MCF 10A (cell line): ENCODE results near the gene THRB. TPM values are rescaled to one million over a fixed set of nuclear protein-coding genes. Genes with fewer than 3 reads are reported as not detected.

ENCODE experiments used
- BruUV-seq: library from RNA; stranded (reverse); fragments of 400-500 nt; replicated peaks from 2 replicates; lab custom pipeline; 2021; lab: Mats Ljungman, UMichigan
- CTCF ChIA-PET: fragments of 300-600 bp; sonication (Branson Sonifier 250); formaldehyde crosslinking; extraction: SDS; loops from one replicate; lab custom pipeline; 2021; ENCODE audit warnings: antibody characterized with exemption, inconsistent platforms; lab: Yijun Ruan, JAX
- POLR2A ChIA-PET: fragments of 300-600, 350-650 bp; sonication (Branson Sonifier 250); formaldehyde crosslinking; extraction: SDS; loops from one replicate; lab custom pipeline; 2020; ENCODE audit warnings: antibody characterized with exemption, inconsistent platforms; lab: Yijun Ruan, JAX
- DNase-seq: peaks from one replicate; pipeline ENCODE4 v3.0.0-alpha.2; 2018; ENCODE audit not compliant: unreplicated experiment
- H3K27ac Mint-ChIP-seq: one replicate; pipeline ENCODE4 v1.8.0; 2022; ENCODE audit warnings: mild to moderate bottlenecking, low read depth, mixed read lengths; ENCODE audit not compliant: unreplicated experiment
- H3K27me3 Mint-ChIP-seq: one replicate; pipeline ENCODE4 v1.8.0; 2022; ENCODE audit warnings: mixed read lengths; ENCODE audit not compliant: insufficient read depth, unreplicated experiment
- H3K36me3 Mint-ChIP-seq: one replicate; pipeline ENCODE4 v1.8.0; 2022; ENCODE audit warnings: mild to moderate bottlenecking, moderate library complexity, mixed read lengths; ENCODE audit not compliant: insufficient read depth, unreplicated experiment
- H3K4me1 Mint-ChIP-seq: one replicate; pipeline ENCODE4 v1.8.0; 2022; ENCODE audit warnings: mixed read lengths; ENCODE audit not compliant: insufficient read depth, unreplicated experiment
- H3K4me3 Mint-ChIP-seq: one replicate; pipeline ENCODE4 v1.8.0; 2022; ENCODE audit warnings: mild to moderate bottlenecking, moderate library complexity, mixed read lengths; ENCODE audit not compliant: unreplicated experiment
- H3K9me3 Mint-ChIP-seq: one replicate; pipeline ENCODE4 v1.8.0; 2022; ENCODE audit warnings: mixed read lengths; ENCODE audit not compliant: unreplicated experiment
- intact Hi-C: fragments of 100-400 bp; cut with micrococcal nuclease; formaldehyde crosslinking; loops from 2 replicates; pipeline ENCODE4 v1.14.1; 2022
- total RNA-seq: library from RNA; stranded (reverse); gene quantifications from 2 replicates; pipeline ENCODE4 v1.2.3, GENCODE V29; 2022
- TF ChIP-seq, protein P1 (sequence below): fragments of 200-600 bp; IDR thresholded peaks from one replicate; pipeline ENCODE4 v1.8.0; 2022; ENCODE audit warnings: antibody characterized with exemption, mild to moderate bottlenecking; ENCODE audit not compliant: unreplicated experiment

Gene THRB
- total RNA-seq, 1 experiment from 2014 or later = 4.2 TPM

DNA sequence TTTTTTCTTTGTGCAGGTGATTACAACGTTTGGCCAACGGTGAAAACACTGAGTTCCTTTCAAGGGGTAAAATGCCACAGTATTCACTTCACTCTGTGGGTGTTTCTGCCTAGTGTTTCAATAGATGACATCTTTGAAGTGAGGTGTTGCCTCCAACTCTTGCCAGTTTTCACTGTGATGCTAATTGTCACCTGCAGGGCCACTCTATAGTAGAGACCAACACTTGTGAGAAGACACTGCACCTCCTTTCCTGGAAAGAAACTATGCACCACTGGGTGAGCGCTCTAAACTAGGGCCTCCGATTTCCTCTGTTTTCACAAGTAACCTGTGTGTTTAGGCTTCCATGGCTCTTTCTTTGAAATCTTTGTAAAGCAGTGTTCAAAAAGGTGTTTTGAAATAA lies 98.3 kb downstream of the THRB start:
- no peaks in the 10 kb centered on the region for H3K27me3 Mint-ChIP-seq
- no peak overlapping the region for H3K4me3 Mint-ChIP-seq
- intact Hi-C loops = no loop called here
- TF ChIP-seq, protein P1, sequence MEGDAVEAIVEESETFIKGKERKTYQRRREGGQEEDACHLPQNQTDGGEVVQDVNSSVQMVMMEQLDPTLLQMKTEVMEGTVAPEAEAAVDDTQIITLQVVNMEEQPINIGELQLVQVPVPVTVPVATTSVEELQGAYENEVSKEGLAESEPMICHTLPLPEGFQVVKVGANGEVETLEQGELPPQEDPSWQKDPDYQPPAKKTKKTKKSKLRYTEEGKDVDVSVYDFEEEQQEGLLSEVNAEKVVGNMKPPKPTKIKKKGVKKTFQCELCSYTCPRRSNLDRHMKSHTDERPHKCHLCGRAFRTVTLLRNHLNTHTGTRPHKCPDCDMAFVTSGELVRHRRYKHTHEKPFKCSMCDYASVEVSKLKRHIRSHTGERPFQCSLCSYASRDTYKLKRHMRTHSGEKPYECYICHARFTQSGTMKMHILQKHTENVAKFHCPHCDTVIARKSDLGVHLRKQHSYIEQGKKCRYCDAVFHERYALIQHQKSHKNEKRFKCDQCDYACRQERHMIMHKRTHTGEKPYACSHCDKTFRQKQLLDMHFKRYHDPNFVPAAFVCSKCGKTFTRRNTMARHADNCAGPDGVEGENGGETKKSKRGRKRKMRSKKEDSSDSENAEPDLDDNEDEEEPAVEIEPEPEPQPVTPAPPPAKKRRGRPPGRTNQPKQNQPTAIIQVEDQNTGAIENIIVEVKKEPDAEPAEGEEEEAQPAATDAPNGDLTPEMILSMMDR = no peak
- H3K9me3 Mint-ChIP-seq = no peaks in the 10 kb centered on the region
- H3K27ac Mint-ChIP-seq = no peak overlapping the region
- CTCF ChIA-PET = no interaction called here
- BruUV-seq = no TSS peak
- no peaks in the 10 kb centered on the region for H3K36me3 Mint-ChIP-seq
- no peaks in the 10 kb centered on the region for H3K4me1 Mint-ChIP-seq
- POLR2A ChIA-PET = no interaction called here
- DNase-seq = no peak

DNA sequence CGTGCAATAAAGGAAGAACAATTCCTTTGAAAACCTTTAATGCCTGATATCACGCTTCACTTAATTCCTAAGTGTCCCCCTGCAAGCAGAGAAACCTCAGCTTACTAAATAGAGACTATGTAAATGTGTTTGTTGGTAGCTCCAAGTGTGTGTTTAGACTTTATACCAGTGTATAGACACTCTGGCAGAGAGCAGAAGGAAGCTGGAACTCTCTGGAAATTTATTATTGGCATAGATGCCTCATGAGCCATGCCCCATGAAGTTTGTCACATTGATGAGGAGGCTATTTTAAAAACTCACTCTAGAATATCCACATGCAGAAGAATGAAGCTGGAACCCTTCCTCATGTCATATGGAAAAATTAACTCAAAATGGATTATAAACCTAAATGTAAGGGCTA lies 99.9 kb downstream of the THRB start:
- intact Hi-C loops = no loop called here
- POLR2A ChIA-PET = no interaction called here
- CTCF ChIA-PET = no interaction called here
- Mint-ChIP-seq H3K9me3 (no peaks in the 10 kb centered on the region), H3K4me3 (no peak overlapping the region), H3K36me3 (no peaks in the 10 kb centered on the region), H3K27me3 (no peaks in the 10 kb centered on the region), H3K4me1 (no peaks in the 10 kb centered on the region), H3K27ac (no peak overlapping the region)
- TF ChIP-seq, protein P1 = no peak
- no TSS peak for BruUV-seq
- DNase-seq = no peak

DNA sequence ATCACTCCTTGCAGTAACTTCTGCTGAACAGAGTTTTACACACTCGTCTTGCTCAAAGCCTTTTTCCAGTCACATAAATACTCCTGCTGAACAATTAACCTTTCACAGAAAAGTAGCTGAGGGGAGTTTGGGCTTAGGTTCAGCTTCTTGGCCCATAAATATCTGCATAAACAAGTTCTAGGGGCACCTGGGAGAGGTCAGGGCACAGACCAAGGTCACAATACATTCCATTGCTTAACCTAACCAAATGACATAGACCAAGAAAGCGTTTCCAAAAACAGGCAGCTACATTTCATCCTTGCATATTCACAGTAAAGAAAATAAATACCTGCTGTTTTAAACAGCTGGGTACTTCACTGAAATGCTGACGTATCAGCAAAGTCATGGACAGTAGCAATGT lies 101.3 kb downstream of the THRB start:
- ChIA-PET POLR2A (no interaction called here), CTCF (no interaction called here)
- Mint-ChIP-seq H3K27me3 (no peaks in the 10 kb centered on the region), H3K4me3 (no peak overlapping the region), H3K4me1 (no peaks in the 10 kb centered on the region), H3K36me3 (no peaks in the 10 kb centered on the region), H3K27ac (no peak overlapping the region), H3K9me3 (no peaks in the 10 kb centered on the region)
- intact Hi-C loops = no loop called here
- TF ChIP-seq, protein P1 = no peak
- no peak for DNase-seq
- no TSS peak for BruUV-seq

DNA sequence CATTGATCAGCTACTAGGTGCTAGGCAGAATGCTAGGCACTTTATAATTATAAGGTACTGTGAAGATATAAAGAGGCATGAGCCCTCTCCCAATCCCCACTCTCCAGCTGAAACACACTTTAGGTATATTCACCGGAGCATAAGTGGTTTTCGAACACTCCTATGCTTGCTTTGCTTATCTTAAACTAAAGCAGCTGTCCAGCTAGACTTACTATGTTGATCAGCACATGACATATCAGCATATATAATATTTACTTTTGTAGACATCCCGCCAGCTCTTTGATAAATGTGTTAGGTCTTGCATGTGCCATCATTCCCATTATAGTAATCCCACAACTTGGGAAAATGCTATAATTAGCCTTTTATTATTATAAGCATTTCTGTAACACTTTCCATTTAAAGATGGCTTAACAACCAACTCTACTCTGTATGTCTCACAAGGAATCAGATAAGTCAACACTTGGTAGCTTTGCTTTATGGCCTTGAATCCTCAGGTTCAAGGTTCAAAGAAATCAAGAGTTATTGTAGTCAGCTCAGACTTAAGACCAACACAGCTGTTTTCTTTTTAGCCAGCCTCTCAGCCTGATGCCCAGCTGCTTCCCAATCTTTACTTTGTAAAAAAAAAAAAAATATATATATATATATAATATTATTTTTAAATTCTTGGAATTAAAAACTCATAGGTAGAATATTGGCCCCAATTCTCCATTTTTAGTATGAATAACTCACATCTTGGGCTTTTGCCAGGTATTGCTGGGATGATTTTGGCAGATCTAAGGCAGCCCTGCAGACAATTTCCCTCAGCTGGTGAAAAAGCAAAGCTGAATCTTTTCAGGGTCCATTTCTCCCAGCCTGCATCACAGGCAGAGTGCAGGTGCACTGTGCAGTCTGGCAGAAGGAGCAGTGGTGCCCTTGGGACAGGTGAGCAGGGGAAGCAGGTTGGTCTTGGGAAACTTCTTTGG lies 104.2 kb downstream of the THRB start:
- CTCF ChIA-PET = interaction anchor here (0.6 to 1.6 kb wide), 2 partner anchors 9 to 291 kb away, joined by 3 to 6 read pairs; no protein-coding TSS in a partner anchor
- Mint-ChIP-seq H3K4me3 (no peak overlapping the region), H3K27ac (no peak overlapping the region), H3K27me3 (no peaks in the 10 kb centered on the region), H3K9me3 (no peaks in the 10 kb centered on the region), H3K36me3 (no peaks in the 10 kb centered on the region), H3K4me1 (no peaks in the 10 kb centered on the region)
- BruUV-seq = no TSS peak
- TF ChIP-seq, protein P1 = no peak
- intact Hi-C loops = no loop called here
- POLR2A ChIA-PET = interaction anchor here (0.6 to 1.5 kb wide), 6 partner anchors 9 to 26 kb away, joined by 3 to 7 read pairs (median 4); no protein-coding TSS in a partner anchor
- no peak for DNase-seq
